Measurements from ENCODE around the gene PRKD2.

Gene PRKD2

DNA sequence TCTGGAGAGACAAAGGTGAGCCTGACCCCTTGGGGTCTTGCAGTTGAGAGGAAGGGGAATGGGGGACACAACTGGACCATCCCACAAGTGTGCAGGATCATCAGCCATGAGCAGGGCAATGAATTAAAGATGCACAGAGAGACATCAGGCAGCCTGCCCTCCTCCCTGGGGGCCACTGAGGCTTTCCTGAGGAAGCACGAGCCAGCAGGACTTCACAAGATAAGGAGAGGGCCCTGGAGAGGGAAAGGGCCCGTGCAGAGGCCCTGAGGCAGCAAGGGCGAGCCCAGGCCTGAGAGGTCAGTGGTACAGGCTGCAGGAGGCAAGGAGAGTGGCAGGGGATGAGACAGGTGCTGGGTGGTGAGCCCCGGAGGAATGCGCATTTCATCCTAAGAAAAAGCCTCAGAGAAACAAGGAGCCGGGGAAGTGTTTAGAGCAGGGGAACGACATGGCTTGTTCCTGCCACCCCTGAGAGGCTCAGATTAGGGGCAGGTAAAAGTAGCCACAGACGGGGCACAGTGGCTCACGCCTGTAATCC is 9.0 kb upstream of the PRKD2 start:
- TF ChIP-seq TAF1 (IDR thresholded peaks at IDR 0.05; ENCODE audit: borderline replicate concordance, insufficient read depth, low read length) (no peak), SIN3A (IDR thresholded peaks at IDR 0.05; ENCODE audit: borderline replicate concordance, insufficient read depth, low read length) (no peak), POLR2AphosphoS5 (IDR thresholded peaks at IDR 0.05; ENCODE audit: low read depth, low read length) (no peak), FOXP2 (optimal IDR thresholded peaks at IDR 0.05; ENCODE audit: borderline replicate concordance, extremely low read depth, extremely low read length, insufficient read depth) (no peak)
- TF ChIP-seq, protein P1, sequence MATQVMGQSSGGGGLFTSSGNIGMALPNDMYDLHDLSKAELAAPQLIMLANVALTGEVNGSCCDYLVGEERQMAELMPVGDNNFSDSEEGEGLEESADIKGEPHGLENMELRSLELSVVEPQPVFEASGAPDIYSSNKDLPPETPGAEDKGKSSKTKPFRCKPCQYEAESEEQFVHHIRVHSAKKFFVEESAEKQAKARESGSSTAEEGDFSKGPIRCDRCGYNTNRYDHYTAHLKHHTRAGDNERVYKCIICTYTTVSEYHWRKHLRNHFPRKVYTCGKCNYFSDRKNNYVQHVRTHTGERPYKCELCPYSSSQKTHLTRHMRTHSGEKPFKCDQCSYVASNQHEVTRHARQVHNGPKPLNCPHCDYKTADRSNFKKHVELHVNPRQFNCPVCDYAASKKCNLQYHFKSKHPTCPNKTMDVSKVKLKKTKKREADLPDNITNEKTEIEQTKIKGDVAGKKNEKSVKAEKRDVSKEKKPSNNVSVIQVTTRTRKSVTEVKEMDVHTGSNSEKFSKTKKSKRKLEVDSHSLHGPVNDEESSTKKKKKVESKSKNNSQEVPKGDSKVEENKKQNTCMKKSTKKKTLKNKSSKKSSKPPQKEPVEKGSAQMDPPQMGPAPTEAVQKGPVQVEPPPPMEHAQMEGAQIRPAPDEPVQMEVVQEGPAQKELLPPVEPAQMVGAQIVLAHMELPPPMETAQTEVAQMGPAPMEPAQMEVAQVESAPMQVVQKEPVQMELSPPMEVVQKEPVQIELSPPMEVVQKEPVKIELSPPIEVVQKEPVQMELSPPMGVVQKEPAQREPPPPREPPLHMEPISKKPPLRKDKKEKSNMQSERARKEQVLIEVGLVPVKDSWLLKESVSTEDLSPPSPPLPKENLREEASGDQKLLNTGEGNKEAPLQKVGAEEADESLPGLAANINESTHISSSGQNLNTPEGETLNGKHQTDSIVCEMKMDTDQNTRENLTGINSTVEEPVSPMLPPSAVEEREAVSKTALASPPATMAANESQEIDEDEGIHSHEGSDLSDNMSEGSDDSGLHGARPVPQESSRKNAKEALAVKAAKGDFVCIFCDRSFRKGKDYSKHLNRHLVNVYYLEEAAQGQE (IDR thresholded peaks at IDR 0.05; ENCODE audit: insufficient read depth in 1 of 2, low read depth in 2 of 2, low read length in 2 of 2): no peak

GRCh38 chr19:46725036-46725820 is 8.3 kb upstream of the PRKD2 start:
- TF ChIP-seq SIN3A (IDR thresholded peaks at IDR 0.05; ENCODE audit: borderline replicate concordance, insufficient read depth, low read length) (no peak), FOXP2 (optimal IDR thresholded peaks at IDR 0.05; ENCODE audit: borderline replicate concordance, extremely low read depth, extremely low read length, insufficient read depth) (no peak)

DNA sequence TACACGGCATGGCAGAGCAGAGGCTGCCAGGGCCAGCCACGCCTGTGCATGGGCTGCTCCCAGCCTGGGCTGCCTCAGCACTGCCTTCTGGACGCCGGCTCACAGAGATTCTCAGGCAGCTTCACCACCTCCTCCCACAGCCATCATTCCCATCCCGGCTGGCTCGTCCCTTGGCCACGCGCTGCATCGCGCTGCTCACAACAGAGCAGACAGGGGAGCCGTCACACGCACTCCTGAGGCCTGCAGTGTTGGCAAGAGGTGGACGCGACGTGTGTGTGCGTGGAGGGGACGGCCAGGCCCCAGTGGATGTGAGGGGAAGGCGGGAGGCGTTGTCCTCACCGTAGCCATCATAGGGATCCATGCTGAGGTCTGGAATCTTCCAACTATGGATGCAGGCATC is 7.6 kb upstream of the PRKD2 start:
- TF ChIP-seq FOXP2 (optimal IDR thresholded peaks at IDR 0.05; ENCODE audit: borderline replicate concordance, extremely low read depth, extremely low read length, insufficient read depth): no peak

GRCh38 chr19:46723471-46723870 is 6.6 kb upstream of the PRKD2 start:
- TF ChIP-seq POLR2AphosphoS5 (IDR thresholded peaks at IDR 0.05; ENCODE audit: low read depth, low read length) (no peak), TAF1 (IDR thresholded peaks at IDR 0.05; ENCODE audit: borderline replicate concordance, insufficient read depth, low read length) (no peak), SIN3A (IDR thresholded peaks at IDR 0.05; ENCODE audit: borderline replicate concordance, insufficient read depth, low read length) (no peak), FOXP2 (optimal IDR thresholded peaks at IDR 0.05; ENCODE audit: borderline replicate concordance, extremely low read depth, extremely low read length, insufficient read depth) (no peak)
- TF ChIP-seq, protein P1 (IDR thresholded peaks at IDR 0.05; ENCODE audit: insufficient read depth in 1 of 2, low read depth in 2 of 2, low read length in 2 of 2): no peak

DNA sequence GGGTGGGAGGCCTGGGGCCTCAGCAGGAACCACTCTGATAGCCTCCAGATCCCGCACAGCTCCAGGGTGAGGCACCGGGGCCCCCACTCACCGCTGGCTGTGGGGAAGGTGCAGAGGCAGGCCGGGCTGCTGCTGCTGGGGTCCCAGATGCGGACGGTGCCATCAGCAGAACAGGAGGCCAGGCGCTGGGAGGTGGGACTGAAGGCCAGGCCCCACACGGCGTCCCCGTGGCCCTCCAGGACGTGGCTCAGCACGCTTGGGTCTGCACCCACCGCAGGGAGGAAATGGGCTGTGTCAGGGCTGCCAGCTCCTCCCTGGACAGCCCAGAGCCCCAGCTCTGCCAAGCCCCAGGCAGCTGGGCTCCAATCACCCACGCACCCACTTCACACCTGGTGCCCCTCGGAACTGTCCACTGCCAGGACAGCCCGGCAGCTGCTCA is 6.1 kb upstream of the PRKD2 start:
- TF ChIP-seq POLR2AphosphoS5 (IDR thresholded peaks at IDR 0.05; ENCODE audit: low read depth, low read length) (no peak), FOXP2 (optimal IDR thresholded peaks at IDR 0.05; ENCODE audit: borderline replicate concordance, extremely low read depth, extremely low read length, insufficient read depth) (no peak), TAF1 (IDR thresholded peaks at IDR 0.05; ENCODE audit: borderline replicate concordance, insufficient read depth, low read length) (no peak), SIN3A (IDR thresholded peaks at IDR 0.05; ENCODE audit: borderline replicate concordance, insufficient read depth, low read length) (no peak)
- TF ChIP-seq, protein P1 (IDR thresholded peaks at IDR 0.05; ENCODE audit: insufficient read depth in 1 of 2, low read depth in 2 of 2, low read length in 2 of 2): no peak

DNA sequence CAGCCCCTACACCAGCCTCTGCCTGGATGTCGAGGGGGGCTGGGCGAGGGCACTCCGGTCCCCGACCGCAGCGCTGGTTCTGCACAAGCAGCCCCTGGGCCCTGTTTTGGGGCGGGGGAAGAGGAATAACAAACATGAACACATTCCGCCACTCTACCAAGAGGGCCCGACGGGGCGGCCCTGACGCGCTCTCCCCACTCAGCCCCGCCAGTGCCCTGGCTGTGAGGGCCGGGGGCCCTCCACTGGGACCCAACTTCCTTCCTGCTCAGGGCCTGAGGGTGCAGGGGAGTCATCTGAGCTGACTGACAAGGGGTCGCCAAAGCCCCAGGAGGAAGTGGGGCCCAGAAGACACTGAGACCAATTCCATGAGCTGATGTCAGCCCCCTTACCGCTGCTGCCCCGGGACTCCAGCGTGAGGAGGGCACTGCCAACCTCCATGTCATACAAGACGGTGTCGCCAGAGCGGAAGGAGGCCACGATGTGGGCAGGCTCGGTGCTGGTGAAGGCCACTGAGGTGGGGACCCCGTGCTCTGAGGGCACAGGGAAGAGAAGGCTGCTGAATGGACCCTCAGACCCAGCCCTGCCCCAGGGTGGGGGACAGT is 5.6 kb upstream of the PRKD2 start:
- TF ChIP-seq SIN3A (IDR thresholded peaks at IDR 0.05; ENCODE audit: borderline replicate concordance, insufficient read depth, low read length) (no peak), TAF1 (IDR thresholded peaks at IDR 0.05; ENCODE audit: borderline replicate concordance, insufficient read depth, low read length) (no peak), POLR2AphosphoS5 (IDR thresholded peaks at IDR 0.05; ENCODE audit: low read depth, low read length) (no peak), FOXP2 (optimal IDR thresholded peaks at IDR 0.05; ENCODE audit: borderline replicate concordance, extremely low read depth, extremely low read length, insufficient read depth) (no peak)
- TF ChIP-seq, protein P1 (IDR thresholded peaks at IDR 0.05; ENCODE audit: insufficient read depth in 1 of 2, low read depth in 2 of 2, low read length in 2 of 2): no peak

All from PFSK-1 (cell line).